Epidermal melanocyte (primary cell): Measurements from ENCODE around the gene C5orf46.
"Not testable (repeated sequence)": the region's sequence is repeated elsewhere in the genome, so short reads cannot be mapped to it uniquely, and the experiment has no call there.

ENCODE experiments used
- DNase-seq: peaks from one replicate; pipeline ENCODE4 v3.0.0; 2011; ENCODE audit warnings: low spot score; ENCODE audit not compliant: insufficient read length

Gene C5orf46

DNA sequence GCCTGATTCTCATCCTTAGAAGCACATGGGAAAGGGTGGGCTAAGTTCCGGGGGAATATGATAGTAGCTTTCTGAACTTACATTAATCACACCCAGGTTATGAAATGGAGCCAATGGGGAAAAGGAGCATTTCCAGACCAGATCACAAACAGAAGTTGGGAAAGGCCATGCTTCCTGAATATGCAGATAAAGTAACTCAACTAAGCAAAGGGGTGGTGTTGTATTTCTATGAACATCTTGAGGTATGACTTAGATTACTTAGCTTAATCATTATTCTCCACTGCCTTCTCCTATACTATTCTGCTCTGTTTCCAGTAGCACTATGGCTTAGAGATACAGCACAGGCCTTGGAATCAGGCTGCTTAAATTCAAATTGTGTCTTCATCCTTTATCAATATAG is 10.5 kb downstream of the C5orf46 start:
- no peak for DNase-seq

DNA sequence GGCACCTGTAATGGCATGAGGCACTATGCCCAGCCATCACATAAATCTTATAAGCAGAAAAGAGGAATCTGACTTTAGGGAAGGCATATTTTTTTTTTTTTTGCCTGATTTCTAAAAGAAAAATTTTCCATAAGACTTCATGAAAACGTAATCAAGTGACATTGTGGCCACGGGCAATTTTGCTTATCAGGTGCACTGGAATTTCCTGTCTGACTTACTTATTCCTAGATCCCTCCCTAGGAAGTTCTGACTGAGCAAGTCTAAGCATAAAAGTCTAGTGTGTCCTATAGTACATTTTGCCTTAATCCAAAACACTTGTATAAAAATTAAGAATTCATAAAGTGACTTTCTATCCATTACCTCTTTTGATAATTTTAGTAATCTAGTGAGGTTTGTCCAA is 12.5 kb downstream of the C5orf46 start:
- no peak for DNase-seq

DNA sequence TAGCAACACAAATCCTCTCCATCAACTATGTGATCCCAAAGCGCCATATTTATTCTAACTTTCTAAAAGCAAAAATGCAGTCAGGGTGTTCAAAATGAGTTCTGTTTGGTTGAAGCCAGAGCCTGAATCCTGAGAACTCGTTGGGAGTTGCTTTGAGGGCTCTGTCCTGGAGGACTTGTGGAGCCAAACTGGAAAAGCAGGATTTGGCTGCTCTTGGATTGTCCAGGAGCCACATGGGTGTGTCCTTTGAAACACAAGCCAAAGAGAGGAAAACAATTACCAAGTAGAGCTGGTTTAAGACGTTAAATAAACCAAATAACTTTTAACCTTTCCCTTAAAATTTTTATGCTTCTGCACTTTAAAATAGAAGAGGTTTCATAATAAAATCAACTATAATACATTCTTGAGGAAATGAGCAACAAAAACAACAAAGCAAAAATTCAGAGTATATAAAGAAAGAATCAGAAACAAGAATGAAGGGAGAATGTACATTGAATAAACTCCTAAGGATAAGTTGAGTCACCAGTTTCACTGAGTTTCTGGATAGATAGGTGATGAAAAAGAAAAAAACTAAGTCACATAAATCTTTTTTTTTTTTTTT is 13.5 kb downstream of the C5orf46 start:
- no peak for DNase-seq

DNA sequence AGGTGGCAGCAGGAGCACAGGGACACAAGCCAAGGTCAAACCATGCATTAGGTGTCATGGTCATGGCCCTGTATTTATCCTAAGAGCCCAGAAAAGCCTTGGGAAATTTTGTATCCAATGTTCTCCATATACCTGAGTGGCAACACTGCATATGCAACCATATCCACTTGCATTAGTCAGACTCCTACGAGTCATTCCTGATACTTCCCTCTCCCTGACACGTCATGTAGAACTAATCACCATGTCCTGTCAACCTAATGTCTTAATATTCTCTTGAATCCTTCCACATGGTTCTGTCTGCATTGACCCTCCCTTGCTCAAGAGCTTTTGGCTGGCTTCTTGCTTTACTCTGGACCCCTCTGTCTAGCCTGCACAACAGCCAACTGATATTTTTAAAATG is 18.4 kb downstream of the C5orf46 start:
- no peak for DNase-seq

DNA sequence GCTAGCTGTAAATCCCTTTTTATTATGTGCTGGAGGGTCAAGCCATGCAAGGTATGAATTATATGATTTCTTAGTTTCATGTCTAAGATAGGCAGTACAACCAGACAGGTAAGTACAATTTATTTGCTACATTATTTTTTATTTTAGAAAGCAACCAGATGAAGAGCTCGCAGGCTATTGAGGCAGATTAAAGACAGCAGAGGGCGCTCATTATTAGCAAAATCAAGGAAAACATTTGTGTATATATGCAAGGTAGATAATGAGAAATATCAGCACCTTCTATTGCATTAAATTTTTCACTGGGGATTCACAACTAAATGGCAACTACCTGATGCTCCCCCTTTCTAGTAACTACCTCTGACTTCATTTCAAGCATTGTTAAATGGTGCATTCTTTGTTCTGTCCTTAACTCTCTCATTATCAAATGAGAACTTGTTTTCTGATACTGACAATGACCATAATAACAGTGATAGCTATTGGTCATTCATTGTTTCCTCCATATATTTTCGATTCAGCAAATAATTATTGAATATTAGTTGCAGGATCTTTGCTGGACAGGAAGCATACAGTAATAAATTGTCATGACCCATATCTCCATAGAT is 19.2 kb downstream of the C5orf46 start:
- no peak for DNase-seq

DNA sequence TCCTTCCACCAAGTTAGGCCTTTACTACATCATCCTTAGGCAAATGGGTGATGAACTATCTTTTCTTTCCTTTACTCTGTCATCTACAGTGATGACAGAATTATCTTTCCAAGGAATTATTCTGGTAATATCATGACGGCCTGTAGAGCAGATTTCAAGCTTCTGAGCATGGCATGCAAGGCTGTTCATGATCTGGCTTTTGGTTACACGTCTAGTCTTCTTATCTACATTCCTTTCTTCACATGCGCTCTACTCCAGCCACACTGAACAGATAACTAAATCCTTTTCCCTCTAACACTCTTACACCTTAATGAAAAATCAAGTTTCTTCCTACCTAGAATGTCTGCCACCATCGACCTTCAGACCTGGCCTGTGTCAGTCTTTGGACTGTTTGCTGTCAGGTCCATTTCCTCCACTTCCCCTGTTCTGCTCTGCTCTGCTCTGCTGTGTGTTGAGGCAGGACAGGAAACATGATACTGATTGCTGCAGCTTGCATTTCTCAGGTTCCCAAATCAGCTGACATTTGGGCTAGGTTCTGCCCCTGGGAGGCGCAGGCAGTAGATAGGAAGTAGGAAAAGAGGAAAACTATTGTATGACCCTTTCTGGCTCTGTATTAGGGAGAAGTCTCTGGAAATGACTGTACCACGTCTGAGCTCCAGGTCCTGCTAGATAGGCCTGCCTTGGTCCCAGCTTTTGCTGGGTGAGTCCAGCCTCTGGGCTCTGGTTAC is 23.6 kb downstream of the C5orf46 start:
- DNase-seq, result no peak

DNA sequence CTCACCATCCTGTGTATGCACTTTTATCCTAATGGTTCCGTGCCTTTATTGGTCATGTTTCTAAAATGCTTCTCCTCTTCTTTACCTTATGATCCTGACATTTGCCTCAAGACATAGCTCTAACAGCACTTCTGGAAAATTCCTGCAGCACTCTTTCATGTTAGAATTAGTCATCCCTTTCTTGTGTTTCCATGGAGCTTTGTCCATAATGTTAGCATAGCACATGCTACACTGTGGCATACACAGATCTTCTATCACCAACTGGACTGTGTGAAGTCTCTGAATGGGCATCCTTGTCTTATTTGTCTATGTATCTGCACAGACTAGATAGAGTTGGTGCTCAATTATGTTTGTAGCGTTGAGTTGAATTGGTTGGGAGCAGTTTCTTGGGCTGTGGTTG is 25.9 kb downstream of the C5orf46 start:
- no peak for DNase-seq

DNA sequence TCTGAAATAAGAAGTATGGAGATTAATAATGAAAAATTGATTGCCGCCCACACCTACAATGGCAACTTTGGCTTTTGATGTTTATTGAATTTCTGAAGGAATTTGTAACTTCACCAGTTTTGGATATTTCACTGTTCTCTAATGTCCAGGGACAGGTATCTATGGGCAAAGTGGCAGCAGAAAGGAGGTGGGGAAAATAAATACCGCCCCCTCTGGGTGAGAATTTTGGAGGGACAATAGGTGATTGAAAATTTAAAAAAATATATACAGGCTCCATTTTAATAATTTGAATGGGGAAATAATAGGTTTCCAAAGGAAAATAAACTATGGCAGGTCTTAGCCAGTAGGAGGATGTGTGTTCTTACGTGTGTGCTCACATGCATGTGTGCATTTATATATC is 26.6 kb downstream of the C5orf46 start:
- no peak for DNase-seq

DNA sequence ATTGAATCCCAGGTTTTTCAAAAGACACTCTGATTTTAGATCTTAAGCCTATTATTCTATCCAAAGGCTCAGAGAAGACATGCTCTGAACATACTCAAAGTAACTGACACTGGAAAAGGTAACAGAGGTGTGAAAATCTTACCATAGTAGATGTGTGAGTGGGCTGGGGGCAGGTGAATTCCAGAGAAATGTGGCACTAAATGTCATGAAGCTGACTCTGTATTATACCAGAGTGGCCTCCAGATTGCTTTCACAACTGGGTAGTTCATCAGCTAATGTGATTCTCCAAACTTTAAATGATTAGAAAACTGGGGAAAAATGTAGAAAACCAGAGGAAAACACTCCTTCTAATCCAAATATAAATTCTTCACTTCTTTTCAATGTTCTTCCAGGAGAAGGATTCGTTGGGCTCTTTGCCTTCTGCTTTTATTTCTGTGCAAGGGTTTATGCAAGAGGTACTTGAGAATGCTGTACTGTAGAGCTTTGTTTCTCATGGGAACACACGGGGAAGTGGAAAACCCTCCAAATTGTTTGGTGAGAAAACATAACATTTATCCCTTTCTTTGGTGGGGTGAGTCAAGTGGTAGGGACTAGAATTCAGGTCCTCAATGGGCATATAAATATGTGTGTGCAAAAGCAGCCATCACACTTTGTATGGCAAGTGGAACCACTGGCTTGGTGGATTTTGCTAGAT is 28.1 kb downstream of the C5orf46 start, which contains the start of gene SCGB3A2:
TSS of gene SCGB3A2 (plus strand) at position 646 of the 694 bp plus-strand sequence. CDS start 93 bp downstream, outside the sequence.
- DNase-seq, result no peak

DNA sequence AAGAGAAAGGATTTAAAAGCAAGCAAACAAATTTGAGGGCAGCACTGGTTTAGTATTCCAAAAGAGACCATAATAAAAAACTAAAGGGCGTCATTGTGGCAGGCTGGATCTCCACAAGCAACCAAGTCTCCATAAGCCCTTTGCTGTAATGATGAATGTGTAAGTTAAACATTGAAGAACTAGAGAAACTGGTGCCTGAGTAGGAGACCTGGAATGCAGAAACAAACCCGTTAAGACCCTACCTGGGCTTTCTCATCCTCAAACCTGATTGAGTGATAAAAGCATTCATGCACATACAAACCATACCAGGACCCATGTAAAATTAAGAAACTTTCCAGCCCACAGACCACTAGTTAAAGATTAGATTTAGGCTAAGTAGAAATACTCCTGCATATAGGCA is 29.7 kb downstream of the C5orf46 start:
- DNase-seq, result no peak

DNA sequence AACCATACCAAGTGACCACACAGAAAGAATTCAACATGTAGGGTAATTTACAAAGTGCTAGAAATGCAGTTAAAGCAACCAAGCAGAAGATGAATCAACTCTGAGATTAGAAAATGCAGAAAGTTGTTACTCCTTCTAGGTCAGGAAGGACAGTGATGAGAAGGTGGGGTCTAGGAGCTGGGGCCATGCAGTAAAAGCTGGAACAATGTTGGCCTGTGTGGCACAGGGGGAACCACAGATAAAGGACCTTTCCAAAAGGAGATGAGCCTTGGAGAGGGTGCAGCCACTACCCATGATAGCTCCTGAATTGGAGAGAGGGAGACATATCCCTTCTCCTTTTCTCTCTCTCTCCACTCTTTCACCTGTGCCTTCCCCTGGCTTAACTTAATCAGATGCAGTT is 30.2 kb downstream of the C5orf46 start:
- no peak for DNase-seq

DNA sequence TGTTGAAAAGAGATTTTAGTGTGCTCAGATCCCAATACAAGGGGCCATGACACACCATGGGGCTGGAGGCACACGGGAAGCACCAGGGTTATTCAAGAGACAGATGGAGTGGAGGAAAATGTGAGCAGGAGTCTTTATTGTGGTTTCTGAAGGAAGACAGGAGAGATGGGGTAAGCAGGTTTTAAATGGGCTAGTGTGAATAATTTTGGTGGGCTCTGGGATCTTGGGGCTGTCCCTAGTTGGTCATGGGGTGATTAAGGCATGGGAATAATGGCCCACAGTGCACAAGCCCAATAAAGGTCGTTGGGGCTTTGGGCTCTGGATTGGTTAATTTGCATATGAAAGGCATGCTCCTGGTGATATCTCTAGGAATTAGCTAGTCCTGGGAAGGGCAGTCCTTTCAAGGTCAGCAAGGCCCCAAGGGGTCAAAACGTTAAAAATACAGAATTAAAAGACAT is 31.4 kb downstream of the C5orf46 start:
- no peak for DNase-seq

DNA sequence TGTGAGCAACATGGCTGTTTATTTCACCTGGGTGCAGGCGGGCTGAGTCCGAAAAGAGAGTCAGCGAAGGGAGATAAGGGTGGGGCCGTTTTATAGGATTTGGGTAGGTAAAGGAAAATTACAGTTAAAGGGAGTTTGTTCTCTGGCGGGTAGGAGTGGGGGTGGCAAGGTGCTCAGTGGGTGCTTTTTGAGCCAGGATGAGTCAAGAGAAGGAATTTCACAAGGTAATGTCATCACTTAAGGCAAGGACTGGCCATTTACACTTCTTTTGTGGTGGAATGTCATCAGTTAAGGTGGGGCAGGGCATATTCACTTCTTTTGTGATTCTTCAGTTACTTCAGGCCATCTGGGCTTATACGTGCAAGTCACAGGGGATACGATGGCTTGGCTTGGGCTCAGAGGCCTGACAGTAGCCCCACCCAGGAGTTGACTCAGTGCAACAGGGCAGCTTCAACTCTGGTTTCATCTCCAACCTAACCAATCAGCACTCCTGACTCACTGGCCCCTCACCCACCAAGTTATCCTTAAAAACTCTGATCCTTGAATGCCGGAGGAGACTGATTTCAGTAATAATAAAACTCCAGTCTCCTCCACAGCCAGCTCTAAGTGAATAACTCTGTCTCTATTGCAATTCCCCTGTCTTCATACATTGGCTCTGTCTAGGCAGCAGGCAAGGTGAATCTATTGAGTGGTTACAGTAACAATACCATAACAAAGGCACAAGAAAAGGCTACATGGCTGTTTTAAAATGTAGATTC is 32.0 kb downstream of the C5orf46 start:
- DNase-seq, result not testable (repeated sequence)

DNA sequence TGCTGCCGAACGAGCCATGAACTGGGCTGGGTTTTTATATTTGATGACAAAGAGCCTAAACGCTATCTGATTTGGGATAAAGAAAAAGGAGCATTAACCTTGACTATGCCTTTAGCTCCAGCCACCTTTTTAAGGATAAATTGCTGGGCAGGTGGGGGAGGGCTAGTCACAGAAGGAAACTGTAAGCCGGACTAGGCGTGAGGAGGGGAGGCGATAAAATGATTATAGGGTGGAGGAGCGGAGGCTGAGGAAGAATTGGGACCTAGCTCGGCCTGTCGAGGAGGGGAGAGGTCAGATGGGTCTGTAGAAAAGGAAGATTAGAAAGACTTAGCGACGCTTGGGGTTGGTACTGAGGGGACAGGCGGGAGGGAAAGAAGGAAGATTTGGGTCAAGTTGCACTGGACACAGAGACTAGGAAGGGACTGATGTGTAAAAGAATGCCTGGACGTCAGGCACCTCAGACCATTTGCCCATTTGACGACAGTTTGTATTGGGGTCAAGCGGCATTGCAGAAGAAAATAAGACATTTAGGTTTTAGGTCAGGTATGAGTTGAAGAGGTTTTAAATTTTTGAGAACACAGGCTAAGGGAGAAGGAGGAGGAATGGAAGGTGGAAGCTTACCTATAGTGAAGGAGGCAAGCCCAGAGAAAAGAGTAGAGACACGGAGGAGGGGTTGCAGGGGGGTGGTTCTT is 33.4 kb downstream of the C5orf46 start:
- not testable (repeated sequence) for DNase-seq

DNA sequence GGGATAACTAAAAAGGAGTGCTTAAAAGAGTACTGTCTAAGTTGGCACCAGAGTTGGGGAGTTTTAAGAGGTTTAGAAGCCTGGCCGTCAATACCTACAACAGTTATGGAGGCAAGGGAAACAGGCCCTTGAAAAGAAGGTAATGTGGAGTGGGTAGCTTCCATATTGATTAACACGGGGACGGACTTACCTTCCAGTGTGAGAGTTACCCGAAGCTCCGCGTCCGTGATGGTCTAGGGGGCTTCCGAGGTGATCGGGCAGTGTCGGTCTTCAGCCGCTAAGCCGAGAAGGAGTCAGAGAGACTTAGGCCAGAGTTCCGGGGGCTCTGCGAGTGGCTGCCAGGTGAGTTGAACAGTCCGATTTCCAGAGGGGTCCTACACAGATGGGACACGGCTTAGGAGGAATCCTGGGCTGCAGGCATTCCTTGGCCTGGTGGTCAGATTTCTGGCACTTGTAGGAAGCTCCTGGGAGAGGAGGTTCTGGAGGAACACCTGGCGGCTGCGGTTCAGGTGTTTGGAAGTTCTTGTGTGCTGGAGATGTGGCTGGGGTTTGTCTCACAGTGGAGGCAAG is 34.3 kb downstream of the C5orf46 start:
- DNase-seq, result not testable (repeated sequence)

DNA sequence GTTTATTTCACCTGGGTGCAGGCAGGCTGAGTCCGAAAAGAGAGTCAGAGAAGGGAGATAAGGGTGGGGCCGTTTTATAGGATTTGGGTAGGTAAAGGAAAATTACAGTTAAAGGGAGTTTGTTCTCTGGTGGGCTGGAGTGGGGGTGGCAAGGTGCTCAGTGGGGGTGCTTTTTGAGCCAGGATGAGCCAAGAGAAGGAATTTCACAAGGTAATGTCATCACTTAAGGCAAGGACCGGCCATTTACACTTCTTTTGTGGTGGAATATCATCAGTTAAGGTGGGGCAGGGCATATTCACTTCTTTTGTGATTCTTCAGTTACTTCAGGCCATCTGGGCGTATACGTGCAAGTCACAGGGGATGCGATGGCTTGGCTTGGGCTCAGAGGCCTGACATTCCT is 36.4 kb downstream of the C5orf46 start:
- DNase-seq, result not testable (repeated sequence)

DNA sequence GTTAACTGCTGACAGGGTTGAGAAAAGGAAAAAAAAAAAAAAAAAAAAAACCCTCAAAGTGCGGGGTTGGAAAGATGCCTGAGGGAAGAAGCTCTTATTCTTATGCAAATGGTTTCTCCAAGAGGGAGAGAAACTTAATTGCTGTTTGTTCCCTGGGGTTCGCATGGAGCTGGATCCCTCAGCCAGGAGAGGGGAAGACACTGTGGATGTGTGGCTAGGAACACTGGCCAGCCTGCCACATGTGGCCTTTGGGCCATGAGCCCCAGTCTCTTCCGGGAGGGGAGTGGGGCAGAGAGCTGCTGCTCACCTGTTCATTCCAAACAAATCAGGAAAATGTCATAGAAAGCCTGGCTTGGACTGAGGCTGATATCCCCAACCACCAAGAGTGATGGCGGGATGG is 37.2 kb downstream of the C5orf46 start:
- no peak for DNase-seq

DNA sequence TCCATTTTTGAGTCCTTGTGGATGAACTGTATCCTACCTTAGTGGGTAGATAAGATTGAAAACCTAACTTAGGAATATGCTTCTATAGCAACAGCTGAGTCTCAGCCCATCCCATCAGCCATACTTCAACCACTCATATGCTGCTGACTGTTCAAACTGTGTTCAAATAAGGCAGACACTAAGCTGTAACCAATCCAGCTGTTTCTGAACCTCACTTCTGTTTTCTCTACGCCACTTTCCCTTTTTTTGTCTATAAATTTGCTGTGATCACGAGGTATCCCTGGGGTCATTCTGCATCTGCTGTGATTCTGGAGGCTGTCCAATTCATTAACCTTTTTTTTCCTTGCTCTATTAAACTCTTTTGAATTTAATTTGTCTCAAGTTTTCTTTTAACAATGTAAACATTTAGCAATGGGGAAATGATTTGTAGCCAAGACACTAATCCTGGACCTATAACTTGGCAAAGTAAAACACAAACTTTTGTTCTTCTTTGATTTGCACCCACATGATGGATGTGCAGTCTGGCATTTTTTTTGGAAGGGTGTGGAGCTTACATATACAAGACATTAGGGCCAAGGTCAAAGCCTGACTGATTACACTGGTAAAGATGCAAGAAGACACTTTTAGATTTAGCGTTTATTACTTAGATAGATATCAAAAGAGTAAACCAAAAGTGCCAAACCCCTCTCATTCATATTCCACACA is 42.7 kb downstream of the C5orf46 start:
- DNase-seq, result no peak

DNA sequence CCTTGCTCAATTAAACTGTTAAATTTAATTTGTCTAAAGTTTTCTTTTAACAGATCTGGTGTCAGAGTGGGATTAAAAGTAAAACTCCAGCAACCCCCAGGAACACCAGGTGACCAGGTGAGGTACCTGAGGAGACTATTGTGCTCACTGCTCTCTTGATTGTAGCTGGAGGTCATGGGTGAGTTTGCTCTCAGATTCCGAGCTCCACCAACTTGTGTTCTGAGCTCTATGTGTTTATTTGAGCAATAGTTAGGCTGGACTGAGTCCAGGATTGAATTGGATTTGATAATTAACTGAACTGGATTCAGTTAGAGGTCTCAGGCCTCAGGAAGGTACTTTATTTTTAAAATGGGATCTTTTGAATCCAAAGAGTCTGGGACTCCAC is 45.7 kb downstream of the C5orf46 start:
- DNase-seq, result no peak
